Adipocyte (in vitro differentiated cells): Measurements from ENCODE around the gene HNMT.
"Not testable (repeated sequence)": the region's sequence is repeated elsewhere in the genome, so short reads cannot be mapped to it uniquely, and the experiment has no call there.

Source experiments
- DNase-seq: peaks from one replicate; pipeline ENCODE4 v3.0.0-alpha.2; 2015; ENCODE audit warnings: low read depth
- H3K27me3 ChIP-seq: replicated peaks from 2 replicates; pipeline ENCODE4 v1.7.0; 2013; ENCODE audit warnings: mild to moderate bottlenecking, low read length, moderate library complexity; ENCODE audit not compliant: control insufficient read depth, insufficient read depth
- H3K36me3 ChIP-seq: 2 replicates; pipeline ENCODE4 v1.7.0; 2013; ENCODE audit warnings: low read length, mild to moderate bottlenecking, moderate library complexity; ENCODE audit not compliant: control insufficient read depth, insufficient read depth, severe bottlenecking
- H3K4me1 ChIP-seq: 2 replicates; pipeline ENCODE4 v1.7.0; 2013; ENCODE audit warnings: mild to moderate bottlenecking, low read length, moderate library complexity; ENCODE audit not compliant: control insufficient read depth, insufficient read depth
- H3K4me3 ChIP-seq: 2 replicates; pipeline ENCODE4 v1.7.0; 2013; ENCODE audit warnings: mild to moderate bottlenecking, low read length, moderate library complexity
- H3K9ac ChIP-seq: 2 replicates; pipeline ENCODE4 v1.7.0; 2013; ENCODE audit warnings: mild to moderate bottlenecking, low read length, moderate library complexity
- H3K9me3 ChIP-seq: 2 replicates; pipeline ENCODE4 v1.7.0; 2013; ENCODE audit warnings: mild to moderate bottlenecking, low read length, moderate library complexity; ENCODE audit not compliant: control insufficient read depth

HNMT gene

DNA sequence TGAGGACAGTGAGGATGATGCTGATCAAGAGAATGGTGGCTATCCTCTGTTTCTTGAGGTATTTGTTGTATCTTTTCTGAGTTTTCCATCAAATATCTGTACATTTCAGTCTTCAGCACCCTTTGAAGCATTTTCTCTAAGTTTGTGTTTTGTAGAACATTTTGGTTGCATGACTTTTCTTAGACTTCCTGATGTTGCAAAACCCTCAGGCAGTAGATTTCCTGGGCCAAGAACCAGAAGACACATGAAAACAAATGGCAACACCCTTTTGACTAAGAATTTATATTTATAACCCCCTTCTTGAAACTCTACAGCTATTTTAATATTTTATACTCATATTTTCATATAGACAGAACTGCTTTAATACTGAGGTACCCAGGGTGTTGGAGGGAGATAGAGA, 16.2 kb downstream of the HNMT start:
- Histone ChIP-seq H3K9me3 (no peaks in the 10 kb centered on the region), H3K4me3 (no peak overlapping the region), H3K4me1 (peaks cover 11% of the 10 kb centered on the region), H3K9ac (no peak overlapping the region), H3K36me3 (peaks cover 44% of the 10 kb centered on the region), H3K27me3 (no peaks in the 10 kb centered on the region)
- DNase-seq = peak; percentile 66

DNA sequence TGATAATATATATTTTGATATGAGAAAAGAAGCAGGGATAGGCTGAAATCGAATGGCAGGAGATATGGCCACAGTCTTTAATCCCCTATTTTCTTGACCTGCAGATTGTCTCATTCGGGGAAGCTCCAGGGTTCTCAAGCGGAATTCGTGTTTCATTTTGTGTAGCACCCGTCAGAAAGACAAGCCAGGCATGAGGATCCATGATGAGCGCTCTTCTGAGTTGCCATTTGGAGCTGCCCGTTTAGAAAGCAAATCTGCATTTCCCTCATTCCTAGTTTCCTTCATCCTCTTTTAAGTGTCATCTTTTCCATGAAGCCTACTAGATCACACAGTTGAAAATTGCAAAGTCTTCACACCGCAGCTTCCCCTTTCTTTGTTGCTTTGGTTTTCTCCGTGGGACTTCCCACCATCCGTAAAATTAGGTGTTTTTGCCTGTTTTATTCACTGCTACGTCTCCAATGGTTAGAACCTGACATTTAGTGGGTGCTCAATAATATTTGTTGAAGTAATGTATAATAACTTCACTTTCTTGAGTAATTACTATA, 16.9 kb downstream of the HNMT start:
- no peak overlapping the region for H3K9ac ChIP-seq
- H3K27me3 ChIP-seq = no peaks in the 10 kb centered on the region
- H3K4me3 ChIP-seq = no peak overlapping the region
- peaks cover 11% of the 10 kb centered on the region for H3K4me1 ChIP-seq
- no peaks in the 10 kb centered on the region for H3K9me3 ChIP-seq
- H3K36me3 ChIP-seq = peaks cover 41% of the 10 kb centered on the region
- DNase-seq = no peak

DNA sequence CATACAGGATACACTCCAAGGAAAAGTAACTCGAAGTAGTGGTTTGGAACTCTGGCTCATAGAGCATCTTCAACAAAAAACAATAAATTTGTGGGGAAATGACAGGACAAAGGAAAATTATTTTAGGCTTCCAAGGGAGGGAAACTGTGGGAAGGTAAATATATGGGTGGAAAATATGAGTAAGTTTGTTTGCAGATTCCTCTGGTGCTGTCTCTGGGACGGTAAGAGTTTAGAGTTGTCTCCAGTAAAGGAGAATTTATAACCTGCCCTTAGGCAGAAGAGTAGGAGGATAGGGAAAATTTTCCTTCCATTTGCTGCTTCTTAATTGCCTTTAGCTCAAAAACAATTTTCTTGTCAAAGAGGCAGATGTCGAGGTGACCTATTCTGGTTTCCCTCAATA, 19.3 kb downstream of the HNMT start:
- Histone ChIP-seq H3K4me3 (no peak overlapping the region), H3K4me1 (peaks cover 20% of the 10 kb centered on the region), H3K27me3 (no peaks in the 10 kb centered on the region), H3K36me3 (peaks cover 50% of the 10 kb centered on the region), H3K9me3 (no peaks in the 10 kb centered on the region), H3K9ac (no peak overlapping the region)
- DNase-seq = no peak

DNA sequence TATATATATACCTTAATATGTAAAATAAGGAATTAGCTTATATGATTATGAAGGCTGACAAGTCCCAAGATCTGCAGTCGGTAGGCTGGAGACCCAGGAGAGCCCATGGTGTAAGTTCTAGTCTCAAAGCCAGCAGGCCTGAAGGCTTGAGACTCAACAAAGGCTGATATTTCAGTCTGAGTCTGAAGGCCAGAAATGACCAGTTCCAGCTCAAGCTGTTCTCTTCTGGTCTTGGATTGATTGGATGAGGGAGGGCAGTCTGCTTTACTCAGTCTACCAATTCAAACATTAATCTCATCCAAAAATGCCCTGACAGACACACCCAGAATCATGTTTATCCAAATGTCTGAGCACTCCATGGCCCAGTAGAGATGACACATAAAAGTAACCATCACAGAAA, 22.0 kb downstream of the HNMT start:
- Histone ChIP-seq H3K9me3 (peaks cover 5% of the 10 kb centered on the region), H3K27me3 (no peaks in the 10 kb centered on the region), H3K36me3 (peaks cover 72% of the 10 kb centered on the region), H3K4me1 (peaks cover 9% of the 10 kb centered on the region), H3K9ac (no peak overlapping the region), H3K4me3 (no peak overlapping the region)
- DNase-seq = no peak

DNA sequence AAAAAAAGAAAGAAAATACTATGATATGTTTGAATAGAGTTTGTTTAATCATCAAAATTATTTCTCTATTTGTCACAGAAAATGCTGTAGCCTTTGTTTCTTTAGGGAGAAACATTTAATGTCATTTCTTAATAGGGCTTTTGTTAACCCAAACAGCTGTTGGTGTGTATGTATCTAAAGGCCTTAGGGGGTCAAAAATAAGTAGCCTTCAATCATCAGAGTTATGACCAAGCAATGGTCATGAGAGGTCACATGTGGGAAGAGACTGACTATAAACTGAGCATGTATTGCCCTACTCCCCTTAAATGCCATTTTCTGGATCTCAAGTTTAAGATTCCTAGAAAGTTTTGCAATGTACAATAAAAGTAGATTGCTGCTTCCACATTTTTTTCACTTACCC, 22.7 kb downstream of the HNMT start:
- H3K4me1 ChIP-seq = peaks cover 9% of the 10 kb centered on the region
- H3K9ac ChIP-seq = no peak overlapping the region
- H3K36me3 ChIP-seq = peaks cover 72% of the 10 kb centered on the region
- H3K9me3 ChIP-seq = peaks cover 5% of the 10 kb centered on the region
- DNase-seq = no peak
- no peaks in the 10 kb centered on the region for H3K27me3 ChIP-seq
- no peak overlapping the region for H3K4me3 ChIP-seq

DNA sequence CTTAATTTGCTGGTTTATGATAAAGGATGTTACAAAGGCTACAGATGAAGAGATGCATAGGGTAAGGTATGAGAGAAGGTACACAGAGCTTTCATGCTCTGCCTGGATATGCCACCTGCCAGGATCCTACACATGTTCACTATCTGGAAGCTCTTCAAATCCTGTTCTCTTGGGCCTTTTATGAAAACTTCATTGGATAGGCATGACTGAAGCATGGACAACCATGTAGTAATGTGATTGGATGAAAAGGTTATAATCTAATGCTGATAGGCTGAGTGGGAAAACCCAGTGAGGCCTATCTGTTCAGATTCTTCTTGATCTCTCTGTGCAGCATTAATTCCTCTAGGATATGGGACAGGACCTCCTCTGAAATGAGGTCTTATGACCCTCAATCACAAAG, 26.8 kb downstream of the HNMT start:
- Histone ChIP-seq H3K9ac (no peak overlapping the region), H3K4me1 (peaks cover 9% of the 10 kb centered on the region), H3K36me3 (peaks cover 61% of the 10 kb centered on the region), H3K9me3 (peaks cover 14% of the 10 kb centered on the region), H3K4me3 (no peak overlapping the region), H3K27me3 (no peaks in the 10 kb centered on the region)
- DNase-seq = no peak

DNA sequence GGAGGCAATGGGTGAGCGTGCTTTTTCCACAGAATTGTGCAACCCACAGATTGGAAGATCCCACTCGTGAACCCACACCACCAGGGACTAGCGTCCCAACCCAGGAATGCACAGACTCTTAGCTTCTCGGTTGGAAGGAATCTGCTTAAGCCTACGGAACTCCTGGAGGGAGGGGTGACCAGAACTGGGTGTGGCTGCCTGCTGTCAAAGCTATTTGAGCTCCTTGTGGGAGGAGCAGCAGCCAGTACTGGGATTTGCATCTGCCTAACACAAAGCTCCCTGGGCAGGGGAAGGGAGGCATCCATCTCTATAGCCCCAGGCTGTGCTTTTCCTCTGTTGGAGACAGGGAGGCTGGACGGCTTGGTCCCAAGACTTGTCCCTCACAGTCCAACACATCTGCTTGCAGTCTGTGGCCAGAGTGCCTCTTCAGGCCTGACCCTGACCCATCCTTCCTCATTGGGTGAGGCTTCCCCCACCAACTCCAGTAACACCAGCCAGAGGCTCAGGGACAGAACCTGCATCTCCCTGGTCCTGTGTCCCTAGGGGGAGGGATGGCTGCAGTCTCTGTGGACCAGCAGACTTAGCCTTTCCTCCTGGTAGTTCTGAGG, 27.9 kb downstream of the HNMT start:
- Histone ChIP-seq H3K9ac (no peak overlapping the region), H3K9me3 (peaks cover 14% of the 10 kb centered on the region)
- DNase-seq = no peak

DNA sequence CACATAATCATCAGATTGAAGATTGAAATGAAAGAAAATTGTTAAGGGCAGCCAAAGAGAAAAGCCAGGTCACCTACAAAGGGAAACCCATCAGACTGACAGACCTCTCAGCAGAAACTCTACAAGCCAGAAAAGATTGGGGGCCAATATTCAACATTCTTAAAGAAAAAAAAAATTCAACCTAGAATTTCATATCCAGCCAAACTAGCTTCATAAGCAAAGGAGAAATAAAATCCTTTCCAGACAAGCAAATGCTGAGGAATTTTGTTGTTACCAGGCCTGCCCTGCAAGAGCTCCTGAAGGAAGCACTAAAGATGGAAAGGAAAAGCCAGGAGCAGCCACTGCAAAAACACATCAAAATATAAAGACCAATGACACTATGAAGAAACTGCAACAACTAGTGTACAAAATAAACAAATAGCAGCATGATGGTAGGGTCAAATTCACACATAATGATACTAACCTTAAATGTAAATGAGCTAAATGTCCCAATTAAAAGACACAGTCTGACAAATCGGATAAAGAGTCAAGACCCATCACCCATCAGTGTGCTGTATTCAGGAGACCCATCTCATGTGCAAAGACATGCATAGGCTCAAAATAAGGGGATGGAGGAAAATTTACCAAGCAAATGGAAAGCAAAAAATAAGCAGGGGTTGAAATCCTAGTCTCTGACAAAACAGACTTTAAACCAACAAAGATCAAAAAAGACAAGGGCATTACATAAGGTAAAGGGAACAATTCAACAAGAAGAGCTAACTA, 29.6 kb downstream of the HNMT start:
- not testable (repeated sequence) for H3K4me1 ChIP-seq, DNase-seq, H3K9ac ChIP-seq, H3K27me3 ChIP-seq, H3K4me3 ChIP-seq
- peaks cover 45% of the 10 kb centered on the region for H3K36me3 ChIP-seq
- peaks cover 14% of the 10 kb centered on the region for H3K9me3 ChIP-seq

More for the DNA sequence above, 27.9 kb downstream of the HNMT start:
- H3K27me3 ChIP-seq = no peaks in the 10 kb centered on the region
- no peak overlapping the region for H3K4me3 ChIP-seq
- H3K36me3 ChIP-seq = peaks cover 58% of the 10 kb centered on the region
- H3K4me1 ChIP-seq = peaks cover 2% of the 10 kb centered on the region

DNA sequence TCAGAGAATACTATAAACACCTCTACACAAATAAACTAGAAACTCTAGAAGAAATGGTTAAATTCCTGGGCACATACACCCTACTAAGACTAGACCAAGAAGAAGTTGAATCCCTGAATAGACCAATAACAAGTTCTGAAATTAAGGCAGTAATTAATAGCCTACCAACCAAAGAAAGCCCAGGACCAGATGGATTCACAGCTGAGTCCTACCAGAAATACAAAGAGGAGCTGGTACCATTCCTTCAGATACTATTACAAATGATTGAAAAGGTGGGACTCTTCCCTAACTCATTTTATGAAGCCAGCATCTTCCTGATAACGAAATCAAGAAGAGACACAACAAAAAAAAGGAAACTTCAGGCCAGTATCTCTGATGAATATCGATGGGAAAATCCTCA, 31.1 kb downstream of the HNMT start:
- Histone ChIP-seq H3K36me3 (peaks cover 31% of the 10 kb centered on the region), H3K9me3 (peaks cover 12% of the 10 kb centered on the region)
- not testable (repeated sequence) for H3K9ac ChIP-seq, H3K27me3 ChIP-seq, H3K4me1 ChIP-seq, DNase-seq, H3K4me3 ChIP-seq

DNA sequence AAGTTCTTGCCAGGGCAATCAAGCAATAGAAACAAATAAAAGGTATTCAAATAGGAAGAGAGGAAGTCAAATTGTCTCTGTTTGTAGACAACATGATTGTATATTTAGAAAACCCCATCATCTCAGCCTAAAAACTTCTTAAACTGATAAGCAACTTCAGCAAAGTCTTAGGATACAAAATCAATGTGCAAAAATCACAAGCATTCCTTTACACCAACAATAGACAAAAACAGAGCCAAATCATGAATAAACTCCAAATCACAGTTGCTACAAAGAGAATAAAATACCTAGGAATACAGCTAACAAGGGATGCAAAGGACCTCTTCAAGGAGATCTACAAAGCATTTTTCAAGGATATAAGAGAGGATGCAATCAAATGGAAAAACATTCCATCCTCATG, 31.9 kb downstream of the HNMT start:
- not testable (repeated sequence) for H3K4me3 ChIP-seq, DNase-seq, H3K9ac ChIP-seq, H3K27me3 ChIP-seq, H3K4me1 ChIP-seq
- H3K9me3 ChIP-seq = peaks cover 12% of the 10 kb centered on the region
- H3K36me3 ChIP-seq = peaks cover 30% of the 10 kb centered on the region

DNA sequence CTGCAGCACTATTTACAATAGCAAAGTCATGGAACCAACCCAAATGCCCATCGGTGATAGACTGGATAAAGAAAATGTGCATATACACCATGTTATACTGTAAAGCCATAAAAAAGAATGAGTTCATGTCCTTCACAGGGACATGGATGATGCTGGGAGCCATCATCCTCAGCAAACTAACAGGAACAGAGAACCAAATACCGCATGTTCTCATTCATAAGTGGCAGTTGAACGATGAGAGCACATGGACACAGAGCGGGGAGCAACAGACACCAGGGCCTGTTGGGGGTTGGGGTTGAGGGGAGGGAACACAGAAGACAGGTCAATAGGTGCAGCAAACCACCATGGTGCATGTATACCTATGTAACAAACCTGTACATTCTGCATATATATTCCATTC, 33.5 kb downstream of the HNMT start:
- no peaks in the 10 kb centered on the region for H3K4me1 ChIP-seq
- no peak for DNase-seq
- H3K4me3 ChIP-seq = no peak overlapping the region
- peaks cover 12% of the 10 kb centered on the region for H3K9me3 ChIP-seq
- peaks cover 30% of the 10 kb centered on the region for H3K36me3 ChIP-seq
- H3K9ac ChIP-seq = no peak overlapping the region
- H3K27me3 ChIP-seq = no peaks in the 10 kb centered on the region
